ENCODE data around the gene NAA35. TPM values are rescaled to one million over a fixed set of nuclear protein-coding genes. Genes with fewer than 3 reads are reported as not detected.

Gene NAA35
- total and polyA plus RNA-seq, 9 of the 15 experiments (the other 6 are each of a cell fraction or from before 2014, with no cell fraction given) = 17.7 to 43.9 (median 29.0) TPM

GRCh38 chr9:86057491-86057890 lies 116.5 kb downstream of the NAA35 start:
- H2AFZ ChIP-seq (ENCODE audit: low read depth, low read length) = no peak overlapping the region
- H3K9ac ChIP-seq (ENCODE audit: insufficient read depth in 1 of 2, low read depth in 2 of 2, low read length in 2 of 2) = no peak overlapping the region
- CTCF ChIA-PET (ENCODE audit: low intra/inter-chr PET ratio) = no interaction called here
- intact Hi-C loops (cut with micrococcal nuclease) = no loop called here
- POLR2A ChIA-PET = no interaction called here
- H3K9me1 ChIP-seq (ENCODE audit: control insufficient read depth, insufficient read depth, low read length) = no peaks in the 10 kb centered on the region
- no TSS peak for BruUV-seq (replicated peaks)
- 5% methylated on average over 5 of the region's 13 CpGs for WGBS (ENCODE audit: insufficient coverage, low coverage, missing lambda C conversion rate)
- no peaks in the 10 kb centered on the region for H4K20me1 ChIP-seq (replicated peaks; ENCODE audit: control insufficient read depth, insufficient read depth, low read length)
- no peak overlapping the region for H3K27ac ChIP-seq (ENCODE audit: extremely low read depth, low read depth, low read length)
- no peaks in the 10 kb centered on the region for H3K79me2 ChIP-seq (ENCODE audit: control insufficient read depth, insufficient read depth, low read length)
- no peaks in the 10 kb centered on the region for H3K36me3 ChIP-seq (ENCODE audit: control insufficient read depth, insufficient read depth, low read length)
- no peak for FAIRE-seq
- no peak overlapping the region for H3K4me2 ChIP-seq (ENCODE audit: insufficient read depth, low read length)
- H3K27me3 ChIP-seq (ENCODE audit: control insufficient read depth in 2 of 2, insufficient read depth in 2 of 2, low read length in 2 of 2) = peaks cover 2 to 51% of the 10 kb centered on the region in 2 experiments; a peak in 4 of 5 replicates
- no peak for DNase-seq (ENCODE audit: extremely low read depth in 1 of 4, low spot score in 3 of 4)
- no peak for ATAC-seq
- H3K4me3 ChIP-seq = no peak overlapping the region
- H3K4me1 ChIP-seq (replicated peaks in 1 of 2; ENCODE audit: control insufficient read depth in 2 of 2, insufficient read depth in 2 of 2, low read length in 2 of 2) = no peaks in the 10 kb centered on the region
- H3K9me3 ChIP-seq (replicated peaks; ENCODE audit: control insufficient read depth, insufficient read depth, low read depth, low read length) = no peaks in the 10 kb centered on the region
- TF ChIP-seq BHLHE40 (IDR thresholded peaks at IDR 0.05; ENCODE audit: low read length) (no peak), FOXJ3 (CRISPR knock-in tag; IDR thresholded peaks at IDR 0.05) (no peak), SREBF1 (IDR thresholded peaks at IDR 0.05; ENCODE audit: borderline replicate concordance, low read depth, low read length) (no peak), DNMT1 (IDR thresholded peaks at IDR 0.05) (no peak), ZNF551 (CRISPR knock-in tag; IDR thresholded peaks at IDR 0.05) (no peak), PHF20 (IDR thresholded peaks at IDR 0.05; ENCODE audit: partially characterized antibody) (no peak), GTF2F1 (IDR thresholded peaks at IDR 0.05; ENCODE audit: low read depth, low read length) (no peak), ZNF57 (CRISPR knock-in tag; IDR thresholded peaks at IDR 0.05) (no peak), EWSR1 (IDR thresholded peaks at IDR 0.05; ENCODE audit: borderline replicate concordance, low read depth, partially characterized antibody) (no peak), LCOR (CRISPR knock-in tag; IDR thresholded peaks at IDR 0.05) (no peak), MECOM (CRISPR knock-in tag; IDR thresholded peaks at IDR 0.05) (no peak), ZNF24 (IDR thresholded peaks at IDR 0.05) (no peak), CC2D1A (IDR thresholded peaks at IDR 0.05) (no peak), PKNOX1 (IDR thresholded peaks at IDR 0.05) (no peak), ZFP91 (CRISPR knock-in tag; IDR thresholded peaks at IDR 0.05) (no peak), NR3C1 (CRISPR knock-in tag; IDR thresholded peaks at IDR 0.05) (no peak), SRSF3 (IDR thresholded peaks at IDR 0.05; ENCODE audit: insufficient read depth, low read length) (no peak), ELK1 (CRISPR knock-in tag; IDR thresholded peaks at IDR 0.05) (no peak)
- in situ Hi-C loops (cut with MboI) = no loop called here
